ENCODE results near the gene WNT1. TPM values are rescaled to one million over a fixed set of nuclear protein-coding genes. Genes with fewer than 3 reads are reported as not detected.

WNT1 gene
- polyA plus RNA-seq, 3 donors = 0.33 TPM; not detected in 2

DNA sequence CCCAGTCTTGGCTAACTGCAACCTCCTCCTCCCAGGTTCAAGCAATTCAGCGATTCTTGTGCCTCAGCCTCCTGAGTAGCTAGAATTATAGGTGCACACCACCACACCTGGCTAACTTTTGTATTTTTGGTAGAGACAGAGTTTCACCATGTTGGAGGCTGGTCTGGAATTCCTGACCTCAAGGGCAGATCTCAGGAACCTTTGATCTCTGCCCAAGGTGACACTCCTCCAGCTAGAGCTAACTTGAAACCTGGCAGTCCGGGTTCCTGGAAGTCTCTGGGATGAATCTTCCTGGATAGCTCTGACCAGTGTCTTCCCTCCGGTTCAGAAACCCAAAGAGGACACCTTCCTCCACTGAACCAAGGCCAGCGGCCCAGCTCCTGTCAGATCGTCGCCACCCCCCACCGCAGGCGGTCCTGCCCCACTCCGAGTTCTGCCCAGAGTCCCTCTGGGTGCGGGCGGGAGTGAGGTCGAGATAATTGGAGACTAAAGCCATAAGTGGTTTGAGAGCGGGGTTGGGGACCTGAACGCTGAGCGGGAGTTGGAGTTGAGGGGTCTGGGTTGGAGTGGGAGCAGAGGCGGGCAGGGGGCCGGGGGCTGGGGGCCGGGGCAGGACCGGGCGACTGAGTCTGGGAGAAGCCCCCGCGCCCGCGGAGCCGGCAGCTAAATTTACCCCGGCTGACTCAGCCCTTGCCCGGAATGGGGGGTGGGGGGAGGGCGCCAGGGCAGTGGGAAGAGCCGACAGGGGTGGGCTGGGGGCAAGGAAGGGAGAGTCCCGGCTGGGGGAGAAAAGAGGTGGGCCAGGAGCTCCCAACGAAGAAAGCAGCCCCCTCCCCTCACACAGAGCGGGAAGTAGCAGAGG, 16.3 kb downstream of the WNT1 start:
- no peak for TF ChIP-seq CTCF (IDR thresholded peaks at IDR 0.05)
- intact Hi-C loops (cut with micrococcal nuclease) = loop anchor here in 1 of 2 donors (10.0 kb wide), 1 partner anchor 50 kb away; no protein-coding TSS in a partner anchor
- Mint-ChIP-seq H3K27me3 (ENCODE audit: low read depth in 3 of 3) (peaks cover 76 to 93% (median 82%) of the 10 kb centered on the region in 3 donors), H3K36me3 (peaks cover 5 to 20% of the 10 kb centered on the region in 2 donors), H3K9me3 (peaks cover 0 to 28% (median 3%) of the 10 kb centered on the region in 7 donors), H3K4me1 (peaks cover 33% of the 10 kb centered on the region), H3K27ac (peak overlapping the region in 1 of 7 donors; percentile 58), H3K4me3 (peak overlapping the region; percentile 56 to 88)
- no peak overlapping the region for H3K4me2 ChIP-seq (replicated peaks; ENCODE audit: extremely low read depth, low read length, poor library complexity, severe bottlenecking)
- no peaks in the 10 kb centered on the region for H3K79me2 ChIP-seq (ENCODE audit: insufficient read depth, low read length)
- no peak overlapping the region for H2AFZ ChIP-seq (ENCODE audit: insufficient read depth, low read depth, low read length, poor library complexity, severe bottlenecking)
- peaks cover 0 to 5% of the 10 kb centered on the region in 2 donors for H3K9me3 ChIP-seq (replicated peaks in 1 of 2; ENCODE audit: control insufficient read depth in 1 of 2, insufficient read depth in 1 of 2, low read length in 2 of 2)
- H3K4me1 ChIP-seq (ENCODE audit: control insufficient read depth in 1 of 2, insufficient read depth in 2 of 2, low read length in 2 of 2) = peaks cover 31 to 38% of the 10 kb centered on the region in 2 donors
- H3K27ac ChIP-seq (ENCODE audit: low read depth in 1 of 2, low read length in 2 of 2) = no peak overlapping the region
- H3K4me3 ChIP-seq (replicated peaks in 1 of 3; ENCODE audit: low read depth in 2 of 3, low read length in 3 of 3) = no peak overlapping the region
- no peaks in the 10 kb centered on the region for H3K36me3 ChIP-seq (replicated peaks in 1 of 2; ENCODE audit: control insufficient read depth in 1 of 2, insufficient read depth in 2 of 2, low read length in 2 of 2)
- peaks cover 48 to 80% of the 10 kb centered on the region in 2 donors for H3K27me3 ChIP-seq (ENCODE audit: control insufficient read depth in 2 of 2, insufficient read depth in 2 of 2, low read length in 2 of 2)
- H3K9ac ChIP-seq (ENCODE audit: insufficient read depth, low read length, poor library complexity, severe bottlenecking) = no peak overlapping the region
- no peak for DNase-seq
- WGBS (ENCODE audit: insufficient coverage) = 25% methylated on average over 11 of the region's 32 CpGs
- H4K20me1 ChIP-seq (ENCODE audit: insufficient read depth, low read length) = peaks cover 1% of the 10 kb centered on the region

GRCh38 chr12:48995086-48995879, 17.2 kb downstream of the WNT1 start:
- intact Hi-C loops (cut with micrococcal nuclease) = loop anchor here in 1 of 2 donors (10.0 kb wide), 1 partner anchor 50 kb away; no protein-coding TSS in a partner anchor
- peak overlapping the region; percentile 56 to 88 for H3K4me3 Mint-ChIP-seq
- Histone ChIP-seq H3K9me3 (replicated peaks in 1 of 2; ENCODE audit: control insufficient read depth in 1 of 2, insufficient read depth in 1 of 2, low read length in 2 of 2) (peaks cover 0 to 13% of the 10 kb centered on the region in 2 donors), H2AFZ (ENCODE audit: insufficient read depth, low read depth, low read length, poor library complexity, severe bottlenecking) (peak overlapping the region; percentile 39), H3K36me3 (replicated peaks in 1 of 2; ENCODE audit: control insufficient read depth in 1 of 2, insufficient read depth in 2 of 2, low read length in 2 of 2) (peaks cover 0 to 2% of the 10 kb centered on the region in 2 donors), H3K79me2 (ENCODE audit: insufficient read depth, low read length) (no peaks in the 10 kb centered on the region), H3K27ac (ENCODE audit: low read depth in 1 of 2, low read length in 2 of 2) (no peak overlapping the region), H3K27me3 (ENCODE audit: control insufficient read depth in 2 of 2, insufficient read depth in 2 of 2, low read length in 2 of 2) (peaks cover 56 to 83% of the 10 kb centered on the region in 2 donors), H3K4me2 (replicated peaks; ENCODE audit: extremely low read depth, low read length, poor library complexity, severe bottlenecking) (peak overlapping the region; percentile 29), H3K9ac (ENCODE audit: insufficient read depth, low read length, poor library complexity, severe bottlenecking) (no peak overlapping the region), H4K20me1 (ENCODE audit: insufficient read depth, low read length) (peaks cover 10% of the 10 kb centered on the region), H3K4me3 (replicated peaks in 1 of 3; ENCODE audit: low read depth in 2 of 3, low read length in 3 of 3) (peak overlapping the region in 1 of 3 experiments; percentile 35), H3K4me1 (ENCODE audit: control insufficient read depth in 1 of 2, insufficient read depth in 2 of 2, low read length in 2 of 2) (peaks cover 38 to 46% of the 10 kb centered on the region in 2 donors)
- H3K27ac Mint-ChIP-seq = peak overlapping the region in 3 of 7 donors; percentile 20 to 67 (median 58)
- peak in 2 of 3 donors; percentile 64 to 74 for DNase-seq
- H3K36me3 Mint-ChIP-seq = peaks cover 13 to 26% of the 10 kb centered on the region in 2 donors
- TF ChIP-seq CTCF (IDR thresholded peaks at IDR 0.05) = peak; percentile 90
- peaks cover 0 to 33% (median 6%) of the 10 kb centered on the region in 7 donors for H3K9me3 Mint-ChIP-seq
- peaks cover 41% of the 10 kb centered on the region for H3K4me1 Mint-ChIP-seq
- H3K27me3 Mint-ChIP-seq (ENCODE audit: low read depth in 3 of 3) = peaks cover 77 to 93% (median 84%) of the 10 kb centered on the region in 3 donors
- WGBS (ENCODE audit: insufficient coverage) = under 1% methylated on average over 22 of the region's 32 CpGs
